GM20431 (cell line): ENCODE measurements around the gene AFF3.

Experiments
- in situ Hi-C: fragments of 300-500 bp; cut with MseI, MboI; formaldehyde crosslinking; loops from one replicate; pipeline ENCODE4 v1.15.0; 2020; ENCODE audit warnings: low sequenced_read_pairs; ENCODE audit not compliant: unreplicated experiment

The AFF3 gene, protein sequence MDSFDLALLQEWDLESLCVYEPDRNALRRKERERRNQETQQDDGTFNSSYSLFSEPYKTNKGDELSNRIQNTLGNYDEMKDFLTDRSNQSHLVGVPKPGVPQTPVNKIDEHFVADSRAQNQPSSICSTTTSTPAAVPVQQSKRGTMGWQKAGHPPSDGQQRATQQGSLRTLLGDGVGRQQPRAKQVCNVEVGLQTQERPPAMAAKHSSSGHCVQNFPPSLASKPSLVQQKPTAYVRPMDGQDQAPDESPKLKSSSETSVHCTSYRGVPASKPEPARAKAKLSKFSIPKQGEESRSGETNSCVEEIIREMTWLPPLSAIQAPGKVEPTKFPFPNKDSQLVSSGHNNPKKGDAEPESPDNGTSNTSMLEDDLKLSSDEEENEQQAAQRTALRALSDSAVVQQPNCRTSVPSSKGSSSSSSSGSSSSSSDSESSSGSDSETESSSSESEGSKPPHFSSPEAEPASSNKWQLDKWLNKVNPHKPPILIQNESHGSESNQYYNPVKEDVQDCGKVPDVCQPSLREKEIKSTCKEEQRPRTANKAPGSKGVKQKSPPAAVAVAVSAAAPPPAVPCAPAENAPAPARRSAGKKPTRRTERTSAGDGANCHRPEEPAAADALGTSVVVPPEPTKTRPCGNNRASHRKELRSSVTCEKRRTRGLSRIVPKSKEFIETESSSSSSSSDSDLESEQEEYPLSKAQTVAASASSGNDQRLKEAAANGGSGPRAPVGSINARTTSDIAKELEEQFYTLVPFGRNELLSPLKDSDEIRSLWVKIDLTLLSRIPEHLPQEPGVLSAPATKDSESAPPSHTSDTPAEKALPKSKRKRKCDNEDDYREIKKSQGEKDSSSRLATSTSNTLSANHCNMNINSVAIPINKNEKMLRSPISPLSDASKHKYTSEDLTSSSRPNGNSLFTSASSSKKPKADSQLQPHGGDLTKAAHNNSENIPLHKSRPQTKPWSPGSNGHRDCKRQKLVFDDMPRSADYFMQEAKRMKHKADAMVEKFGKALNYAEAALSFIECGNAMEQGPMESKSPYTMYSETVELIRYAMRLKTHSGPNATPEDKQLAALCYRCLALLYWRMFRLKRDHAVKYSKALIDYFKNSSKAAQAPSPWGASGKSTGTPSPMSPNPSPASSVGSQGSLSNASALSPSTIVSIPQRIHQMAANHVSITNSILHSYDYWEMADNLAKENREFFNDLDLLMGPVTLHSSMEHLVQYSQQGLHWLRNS (N-terminal part only)

DNA sequence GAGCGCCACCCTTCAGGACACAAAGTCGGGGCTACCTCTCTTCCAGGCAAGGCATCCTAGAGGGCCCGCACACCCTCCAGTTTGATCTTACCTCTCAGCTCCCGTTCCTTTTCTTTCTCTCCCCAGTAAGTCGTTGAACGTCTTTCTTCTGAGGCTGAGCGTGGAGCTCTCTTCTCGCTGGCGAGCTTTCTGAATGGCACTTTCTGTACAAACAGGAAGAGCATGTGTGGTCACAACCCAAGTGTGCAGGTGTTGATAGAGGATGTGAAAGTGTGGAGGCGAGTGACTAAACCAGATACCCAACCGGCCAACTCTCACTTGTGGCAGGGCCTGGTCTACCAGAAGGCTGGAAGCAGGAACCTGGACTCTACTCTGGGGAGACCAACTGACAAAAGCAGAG lies at the start of gene AFF3:
TSS of gene AFF3 (minus strand) at position 198 of the 400 bp plus-strand sequence. CDS start 38,136 bp downstream, outside the sequence.
- in situ Hi-C loops, result no loop called here

DNA sequence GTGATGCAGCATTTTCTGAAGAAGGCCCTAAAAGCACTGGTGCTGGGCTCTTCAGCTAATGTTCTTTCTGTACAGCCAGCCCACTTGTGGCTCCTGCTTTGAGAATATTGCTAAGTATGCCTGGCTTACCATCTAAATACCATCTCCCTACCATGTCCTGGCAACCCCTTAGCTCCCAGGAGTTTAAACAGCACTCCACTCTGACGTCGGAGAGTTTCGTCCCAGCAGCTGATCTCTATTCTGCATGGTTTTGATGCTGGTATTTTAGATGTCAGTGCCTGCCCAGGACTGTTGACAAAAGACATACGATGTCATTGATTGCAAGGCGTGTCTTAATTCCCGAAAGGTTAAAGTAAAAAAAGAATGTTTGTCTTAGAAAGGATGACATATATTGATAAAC lies 47.0 kb upstream of the AFF3 start:
- in situ Hi-C loops, result no loop called here

DNA sequence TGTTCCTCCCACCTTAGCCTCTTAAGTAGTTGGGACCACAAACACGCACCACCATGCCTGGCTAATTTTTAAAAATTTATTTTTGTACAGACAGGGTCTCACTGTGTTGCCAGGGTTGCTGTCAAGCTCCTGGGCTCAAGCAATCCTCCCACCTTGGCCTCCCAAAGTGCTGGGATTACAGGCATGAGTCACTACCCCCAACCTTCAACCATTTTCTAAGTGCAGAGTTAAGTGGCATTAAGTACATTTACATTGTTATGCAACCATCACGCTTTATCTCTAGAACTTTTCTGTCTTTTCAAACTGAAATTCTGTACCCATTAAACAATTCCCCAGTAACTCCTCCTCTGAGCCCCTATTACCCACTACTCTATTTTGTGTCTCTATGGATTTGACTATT lies 45.9 kb upstream of the AFF3 start:
- in situ Hi-C loops, result no loop called here

DNA sequence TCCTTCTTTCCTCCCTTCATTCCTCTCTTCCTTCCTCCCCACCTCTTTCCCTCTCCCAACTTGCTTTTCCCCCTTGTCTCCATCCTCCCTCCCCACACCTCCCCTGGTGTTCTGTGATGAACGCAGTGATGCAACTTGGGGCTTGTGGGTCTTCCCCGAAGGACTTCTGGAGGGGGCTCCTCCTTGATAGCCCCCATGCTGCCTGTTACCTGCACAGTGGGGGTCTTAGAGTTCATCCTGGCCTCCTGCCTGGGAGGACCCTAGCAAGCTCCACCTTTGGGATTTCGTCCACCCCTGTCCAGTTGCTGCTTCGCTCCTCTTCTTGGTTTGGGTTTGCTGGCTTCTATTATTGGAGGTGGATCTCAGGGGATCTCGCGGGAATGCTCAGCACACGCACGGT lies 43.7 kb upstream of the AFF3 start:
- in situ Hi-C loops, result no loop called here

DNA sequence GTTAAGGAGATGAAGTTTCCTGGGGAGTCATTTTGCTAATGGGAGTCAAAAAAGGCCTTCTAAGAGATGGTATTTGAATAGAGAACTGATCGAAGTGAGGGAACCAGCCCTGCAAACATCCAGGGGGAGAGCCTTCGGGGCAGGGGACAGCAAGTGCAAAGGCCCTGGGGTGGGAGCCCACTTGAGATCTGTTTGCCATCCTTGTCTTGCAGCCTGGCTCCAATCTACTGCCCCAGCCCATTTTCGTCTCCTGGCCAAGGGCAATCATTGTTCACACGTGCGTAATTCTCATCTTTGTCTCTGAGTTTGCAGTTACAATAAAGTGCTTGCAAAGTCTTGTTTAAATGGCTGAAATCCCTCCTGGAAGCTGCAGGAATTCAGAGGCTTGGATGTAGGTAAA lies 43.1 kb upstream of the AFF3 start:
- in situ Hi-C loops, result no loop called here

DNA sequence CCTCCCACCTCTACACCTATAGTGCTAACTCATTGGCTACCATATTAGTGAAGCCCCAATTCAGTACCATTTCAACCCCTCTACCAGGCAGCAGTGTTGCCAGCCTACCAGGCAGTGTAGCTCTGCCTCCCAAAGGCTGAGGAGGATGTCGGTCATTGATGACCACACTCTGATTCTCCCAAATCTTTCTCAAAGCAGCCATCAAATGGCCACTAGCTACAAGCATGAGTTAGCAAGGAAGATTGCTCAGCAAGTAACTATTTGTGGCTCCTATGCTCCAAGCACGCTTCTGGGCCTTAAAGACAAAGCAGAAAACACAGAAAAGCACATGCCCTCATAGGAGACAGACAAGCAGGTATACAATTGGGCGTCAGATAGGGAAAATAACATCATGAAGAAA lies 42.7 kb upstream of the AFF3 start:
- in situ Hi-C loops, result no loop called here

DNA sequence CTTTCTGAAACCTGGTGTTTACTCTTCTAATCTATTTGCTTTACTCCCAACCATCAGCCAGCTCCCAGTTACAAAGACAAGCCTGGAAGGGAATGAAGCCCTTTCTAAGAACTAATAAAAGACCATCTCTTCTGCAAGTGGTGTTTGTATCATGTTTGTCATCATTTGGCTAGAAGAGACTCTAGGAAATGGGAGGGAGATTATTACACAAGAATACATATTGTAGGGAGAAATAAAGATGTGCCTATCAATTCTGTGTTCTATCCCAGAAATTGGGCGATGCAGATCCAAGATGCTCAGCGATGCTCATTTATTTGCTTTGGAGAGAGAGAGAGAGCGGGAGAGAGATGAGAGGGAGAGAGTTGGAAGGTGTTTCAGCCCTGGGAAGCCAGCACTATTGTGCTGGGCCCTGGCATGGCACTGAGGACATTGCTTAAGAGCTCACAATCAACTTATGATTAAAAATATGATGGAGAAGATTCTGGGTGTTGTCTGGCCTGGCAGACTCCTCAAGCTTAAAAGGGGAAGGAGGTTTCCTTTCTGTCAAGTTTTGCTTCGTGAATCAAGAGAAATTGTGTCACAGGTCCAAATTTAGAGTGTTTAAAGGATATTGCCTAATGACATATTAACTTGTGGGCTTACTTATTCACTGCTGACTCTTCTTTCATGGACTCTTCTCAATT lies 41.8 kb upstream of the AFF3 start:
- in situ Hi-C loops, result no loop called here

DNA sequence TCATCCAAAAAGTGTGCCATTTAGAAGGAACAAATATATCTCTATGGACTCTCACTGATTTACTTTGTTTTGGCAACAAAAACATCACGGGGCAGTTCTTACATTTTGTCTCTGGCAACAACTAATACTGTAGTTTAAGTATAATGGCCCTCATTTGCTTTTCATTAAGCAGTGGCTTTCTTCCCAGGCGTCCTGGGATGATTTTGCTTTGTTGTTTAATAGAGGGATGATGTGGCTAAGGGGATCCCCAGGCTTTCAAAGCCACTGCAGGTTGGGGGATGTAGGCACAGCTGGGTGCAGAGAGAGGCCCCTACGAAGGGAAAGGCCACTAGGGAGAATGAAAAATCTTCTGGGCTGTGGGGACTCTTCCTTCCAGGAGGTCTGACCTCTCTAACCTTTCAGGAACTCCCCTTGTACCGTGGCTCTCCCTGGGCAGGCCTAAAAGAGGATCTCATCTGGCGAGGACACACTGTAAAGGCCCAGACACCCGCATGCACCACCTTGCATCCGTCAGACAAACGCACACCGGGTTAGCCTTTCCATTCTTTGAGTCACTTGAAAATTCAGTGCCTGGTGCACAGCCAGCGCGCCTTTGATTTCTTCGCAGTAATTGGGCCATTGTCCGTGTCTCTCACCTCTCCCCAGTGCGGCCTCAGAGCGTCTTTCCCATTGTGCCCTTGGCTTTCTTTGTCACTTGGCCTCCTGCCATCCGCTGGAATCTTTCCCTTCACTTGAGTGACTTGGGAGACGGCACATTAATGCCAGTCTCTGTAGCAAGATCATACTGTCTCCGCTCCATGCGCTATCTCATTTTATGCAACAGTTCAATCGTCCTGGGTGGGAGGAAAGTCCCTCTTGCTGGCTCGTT lies 40.3 kb upstream of the AFF3 start:
- in situ Hi-C loops, result no loop called here

DNA sequence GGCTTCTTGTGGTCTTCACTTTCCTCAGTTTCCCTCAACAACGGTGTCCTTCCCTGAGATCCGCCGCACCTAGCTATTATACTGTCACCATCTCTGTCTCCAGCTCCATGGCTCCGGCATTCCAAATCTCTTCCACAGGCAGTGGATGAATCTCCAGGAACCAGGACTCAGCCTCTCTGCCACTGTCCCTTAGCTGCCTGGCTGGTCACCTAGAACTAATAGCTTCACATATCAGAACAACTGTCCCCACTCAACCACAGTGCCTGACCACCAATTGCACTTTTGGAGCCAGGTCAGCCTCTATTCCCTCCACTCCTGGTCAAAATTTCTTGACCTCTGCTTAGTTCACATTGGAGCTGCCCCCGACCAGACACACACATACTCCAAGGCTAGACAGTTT lies 38.1 kb upstream of the AFF3 start:
- in situ Hi-C loops, result no loop called here

DNA sequence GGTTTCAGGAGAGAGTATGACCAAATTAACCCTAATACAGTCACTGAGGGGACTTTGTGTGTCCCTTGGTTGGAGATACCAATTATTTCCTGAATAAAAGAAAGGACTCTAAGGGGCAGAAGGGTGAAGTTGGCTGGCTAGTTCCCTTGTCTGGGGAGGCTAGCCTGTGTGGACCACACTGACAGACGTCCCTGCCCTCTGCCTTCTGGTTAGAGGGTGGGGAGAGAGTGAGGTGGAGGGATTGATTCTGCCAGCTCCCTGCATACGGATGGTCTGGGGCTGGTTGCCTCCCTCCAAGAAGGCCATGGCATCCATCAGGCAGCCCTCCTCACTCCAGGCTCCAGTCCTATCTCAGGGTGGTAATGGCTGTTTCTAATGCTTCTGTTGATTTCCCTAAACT lies 37.4 kb upstream of the AFF3 start:
- in situ Hi-C loops, result no loop called here

DNA sequence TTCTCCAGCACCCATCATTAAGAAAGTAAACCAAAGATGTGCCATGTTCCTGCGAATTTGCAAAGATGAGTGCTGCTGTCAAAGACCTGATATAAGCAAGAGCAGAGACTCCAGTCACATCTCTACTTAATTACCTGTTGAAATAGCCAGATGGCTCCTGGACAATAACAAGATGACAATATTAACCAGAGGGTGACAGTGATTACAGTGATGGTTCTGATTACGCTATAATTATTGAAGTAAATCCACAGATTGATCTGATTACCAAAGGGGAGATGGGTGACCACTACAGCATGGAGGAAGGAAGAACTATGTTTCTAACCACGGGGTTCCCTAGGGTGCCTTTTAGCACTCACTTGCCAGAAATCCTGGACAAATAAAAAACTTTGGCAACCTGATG lies 36.5 kb upstream of the AFF3 start:
- in situ Hi-C loops, result no loop called here

DNA sequence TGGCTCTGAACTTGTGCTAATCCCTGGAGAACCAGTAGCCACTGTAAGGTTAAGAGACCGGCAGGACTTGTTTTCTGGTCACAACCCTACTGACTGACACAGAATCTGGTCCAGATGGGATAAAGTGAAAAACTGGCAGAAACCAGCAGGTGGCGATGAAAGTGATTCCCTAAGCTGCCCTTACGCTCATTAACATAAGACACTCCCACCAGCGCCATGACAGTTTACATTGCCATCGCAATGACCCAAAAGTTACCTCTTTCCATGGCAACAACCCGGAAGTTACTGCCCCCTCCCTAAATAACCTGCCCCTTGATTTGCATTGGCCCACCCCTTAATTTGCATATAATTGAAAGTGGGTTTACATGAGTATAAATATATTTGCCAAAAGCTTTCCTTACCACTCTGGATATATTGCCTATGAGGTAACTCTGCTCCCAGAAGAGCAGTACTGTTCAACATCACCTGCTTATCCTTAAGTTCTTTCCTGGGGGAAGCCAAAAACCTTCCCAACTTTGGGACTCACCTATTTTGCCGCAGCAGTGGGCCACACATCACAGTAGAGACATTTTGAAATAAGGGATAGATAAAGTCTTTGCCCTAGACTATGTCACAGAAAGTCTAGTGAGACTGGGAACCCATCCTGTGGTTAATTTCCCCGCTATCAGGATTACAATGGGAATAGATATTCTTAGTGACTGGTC lies 35.8 kb upstream of the AFF3 start:
- in situ Hi-C loops, result no loop called here

DNA sequence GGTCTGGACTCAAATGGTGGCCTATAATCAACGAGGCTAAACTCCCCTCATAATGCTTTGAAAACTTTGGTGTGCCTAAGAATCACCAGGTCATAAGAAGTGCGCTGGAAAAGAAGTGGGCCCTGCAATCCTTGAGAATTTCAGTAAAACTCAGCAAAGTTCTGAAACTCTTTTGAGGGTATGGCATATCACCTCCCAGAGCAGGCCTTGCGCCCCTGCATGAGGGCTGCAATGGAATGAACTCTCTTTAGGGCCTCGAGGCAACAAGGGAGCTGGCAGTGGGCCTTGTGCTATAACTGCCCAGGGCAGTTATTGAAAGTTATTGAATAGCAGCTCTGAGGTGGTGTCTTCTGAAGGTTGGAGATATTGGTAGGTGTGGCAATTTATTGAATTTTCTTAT lies 34.5 kb upstream of the AFF3 start:
- in situ Hi-C loops, result no loop called here

DNA sequence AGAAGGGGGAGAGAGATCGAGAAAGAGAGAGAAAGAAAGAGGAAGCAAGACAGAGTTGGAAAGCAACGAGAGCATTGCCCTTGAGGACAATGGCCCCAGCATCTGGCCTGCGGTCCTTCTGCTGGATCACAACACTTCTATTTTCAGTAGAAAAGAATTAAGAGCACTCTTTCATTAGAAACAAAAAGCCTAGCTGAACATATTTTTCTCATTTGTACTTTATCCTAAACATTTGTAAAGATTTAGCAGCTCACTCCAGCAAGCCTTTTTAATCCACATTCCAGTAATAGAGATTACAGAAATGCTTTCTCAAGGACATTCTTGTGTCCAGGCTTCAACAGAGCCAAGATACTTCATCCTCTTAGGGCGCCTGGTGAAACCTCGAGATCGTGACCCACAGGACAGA lies 31.6 kb upstream of the AFF3 start:
- in situ Hi-C loops, result no loop called here

DNA sequence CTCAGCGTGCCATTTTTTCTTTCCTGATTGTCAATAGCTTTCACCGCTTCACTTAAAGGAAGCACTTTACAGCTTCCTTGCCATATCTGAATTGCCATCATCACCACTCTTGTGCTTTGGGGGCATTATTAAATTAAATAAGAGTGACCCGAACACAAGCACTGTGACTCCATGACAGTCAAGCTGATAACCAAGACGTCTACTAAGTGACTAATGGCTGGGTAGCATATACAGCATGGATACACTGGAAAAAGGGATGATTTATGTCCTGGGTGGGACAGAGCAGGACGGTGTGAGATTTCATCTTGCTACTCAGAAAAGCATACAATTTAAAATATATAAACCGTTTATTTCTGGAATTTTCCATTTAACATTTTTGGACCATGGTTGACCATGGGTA lies 24.3 kb upstream of the AFF3 start:
- in situ Hi-C loops, result no loop called here

DNA sequence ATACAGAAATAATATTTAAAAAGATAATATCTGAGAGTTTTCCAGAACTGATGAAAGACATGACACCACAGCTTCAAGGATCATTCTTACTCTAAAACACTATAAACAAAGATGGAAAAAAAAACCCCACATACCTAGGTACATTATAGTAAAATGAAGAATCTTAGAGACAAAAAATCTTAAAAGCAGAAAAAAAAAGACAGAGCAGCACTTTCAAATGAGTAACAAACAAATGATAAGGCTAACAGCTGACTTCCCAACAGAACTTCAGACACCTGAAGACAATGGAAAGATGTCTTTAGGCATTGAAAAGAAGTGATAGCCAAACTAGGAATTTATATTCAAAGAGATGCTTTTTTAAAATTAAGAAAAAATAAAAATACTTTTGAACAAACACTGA lies 21.2 kb upstream of the AFF3 start:
- in situ Hi-C loops, result no loop called here

DNA sequence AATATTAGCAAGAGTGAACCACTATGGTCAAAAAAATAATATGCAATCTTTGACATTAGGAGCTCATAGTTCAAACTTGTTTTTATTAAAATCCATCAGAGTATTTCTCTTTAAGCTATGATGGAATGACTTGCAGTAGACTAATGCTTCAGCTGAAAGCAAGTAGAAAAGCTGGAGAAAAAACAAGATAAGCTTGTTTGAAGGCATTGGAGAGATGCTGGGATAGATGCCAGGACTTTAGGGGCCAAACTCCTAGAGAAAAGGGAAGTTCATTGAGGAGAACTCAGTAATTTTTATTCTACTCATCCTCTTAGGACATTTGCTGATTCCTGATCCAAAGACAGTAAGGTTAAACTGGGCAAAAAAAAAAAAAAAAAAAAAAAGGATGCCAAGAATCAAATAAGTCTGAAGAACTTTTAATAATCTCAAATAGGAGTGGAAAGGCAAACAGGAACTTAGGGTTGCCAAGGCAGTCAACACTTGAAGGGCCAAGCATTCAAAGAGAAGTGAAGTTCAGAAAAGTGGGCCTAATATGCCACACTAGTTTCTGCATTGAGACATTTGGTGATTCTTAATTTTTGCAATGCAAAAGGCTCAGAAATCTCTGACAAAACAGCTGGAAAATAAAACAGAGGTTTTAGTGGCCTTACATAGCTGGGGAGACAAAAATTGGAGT lies 19.7 kb upstream of the AFF3 start:
- in situ Hi-C loops, result no loop called here

DNA sequence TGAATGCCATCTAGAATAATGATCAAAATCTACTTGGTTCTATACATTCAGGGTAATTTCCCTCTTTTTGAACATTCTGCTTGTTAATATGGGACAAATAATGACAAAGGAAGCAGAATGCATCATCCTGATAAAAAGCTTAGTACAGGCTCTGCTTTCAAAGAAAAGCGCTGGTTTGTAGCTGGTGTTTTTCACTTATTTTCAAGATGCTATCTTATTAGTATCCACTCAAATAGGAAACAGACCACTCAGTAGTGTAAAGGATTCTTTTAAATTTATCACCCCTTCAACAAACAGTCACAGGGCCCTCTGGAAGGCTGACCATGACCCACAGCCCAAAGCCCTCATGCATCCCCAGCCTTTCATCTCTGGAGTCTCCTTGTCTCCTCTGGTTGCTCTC lies 18.0 kb upstream of the AFF3 start:
- in situ Hi-C loops, result no loop called here
